Psoas muscle (tissue), 8 donors: ENCODE data around the gene ZIC1. TPM values are rescaled to one million over a fixed set of nuclear protein-coding genes. Genes with fewer than 3 reads are reported as not detected.

Experiments used
- ATAC-seq, 4 donors: fragments of 200-7000 bp; cut with Tn5 transposase; one replicate each; pipeline ENCODE4 v1.9.1; 2020; ENCODE audit warnings: moderate library complexity in 3 of 4, mild to moderate bottlenecking in 2 of 4
- DNase-seq, 2 donors: peaks; one replicate each; pipeline ENCODE4 v3.0.0-alpha.2; 2020
- H3K27ac ChIP-seq: fragments of 200-600 bp; one replicate; pipeline ENCODE4 v1.8.0; 2022
- H3K27me3 ChIP-seq, 3 donors: fragments of 200-600 bp in 1 of 3; one replicate each; pipeline versions ENCODE4 v1.6.1 to v1.8.0; 2013 to 2022; ENCODE audit warnings: low read length in 2 of 3, mild to moderate bottlenecking in 2 of 3, moderate library complexity in 1 of 3; ENCODE audit not compliant: insufficient read depth in 3 of 3
- H3K36me3 ChIP-seq, 2 donors: fragments of 200-600 bp in 1 of 2; one replicate each; pipeline versions ENCODE4 v1.6.1 to v1.8.0; 2013 to 2022; ENCODE audit warnings: low read depth in 1 of 2, mild to moderate bottlenecking in 1 of 2, moderate library complexity in 1 of 2; ENCODE audit not compliant: insufficient read depth in 1 of 2
- H3K4me1 ChIP-seq: fragments of 200-600 bp; one replicate; pipeline ENCODE4 v1.8.0; 2022
- H3K4me3 ChIP-seq: fragments of 200-600 bp; one replicate; pipeline ENCODE4 v1.8.0; 2022; ENCODE audit warnings: mild to moderate bottlenecking
- H3K9me3 ChIP-seq: fragments of 200-600 bp; one replicate; pipeline ENCODE4 v1.8.0; 2022
- CTCF ChIP-seq: fragments of 200-600 bp; IDR thresholded peaks from one replicate; pipeline ENCODE4 v1.8.0; 2022; ENCODE audit warnings: antibody characterized with exemption
- WGBS, 3 donors: extraction: QIAGEN DNeasy Blood & Tissue Kit; methylation state at CpG; one replicate each; pipeline versions ENCODE4 v1.1.6 to v1.1.7; 2013; 5-methylcytosine and 5-hydroxymethylcytosine counted together
- intact Hi-C, 2 donors: fragments of 100-400 bp; cut with DNase I; formaldehyde crosslinking; loops; one replicate each; pipeline versions ENCODE4 v1.11.0 to v1.14.2; 2022
- polyA plus RNA-seq, 3 donors: library from polyadenylated mRNA; stranded (reverse); fragments of 200-250 nt; gene quantifications; one replicate each; pipeline ENCODE4 v1.2.3, GENCODE V29; 2013
- total RNA-seq, 4 donors: library from RNA; stranded (reverse); fragmentation: NEBNext Ultra II Directional in 2 of 4; extraction: Animal tissue kit (Norgen Biotek cat#: 25700) in 2 of 4; gene quantifications; one replicate each; pipeline versions ENCODE4 v1.2.1 to v1.2.4, GENCODE V29; 2021 to 2023
- donor health status: healthy with polysubstance abuse.
- donor health status: DM: no; HTN: no; CAD: no; lungs with moderate emphysema.
- donor health status: Bipolar disorder and iron deficiency.
- donor health status: healthy.
- donor health status: DM: yes; HTN: yes; CAD: no.
- donor health status: DM: no; HTN: no; CAD: no.
- donor health status: DM: no; HTN: no; CAD: no.
- donor health status: DM: yes; HTN: yes; CAD: no.

ZIC1 gene
- total and polyA plus RNA-seq, 7 donors = 2.3 to 10.2 (median 4.5) TPM

- no peaks in the 10 kb centered on the region for H3K36me3 ChIP-seq
- DNase-seq = no peak
- no peak overlapping the region for H3K4me3 ChIP-seq
- ATAC-seq = no peak
- TF ChIP-seq CTCF = no peak
- no peak overlapping the region for H3K27ac ChIP-seq
- 40 to 50% (median 47%) methylated on average over 34 of the region's 34 CpGs for WGBS, 3 donors
- no peaks in the 10 kb centered on the region for H3K9me3 ChIP-seq
- intact Hi-C loops = no loop called here
- peaks cover 0 to 24% (median 8%) of the 10 kb centered on the region in 3 donors for H3K27me3 ChIP-seq
- no peaks in the 10 kb centered on the region for H3K4me1 ChIP-seq
These were observed 11.8 kb upstream of the ZIC1 start for GRCh38 chr3:147397155-147397874.

GRCh38 chr3:147397875-147398812 is 11.0 kb upstream of the ZIC1 start:
- intact Hi-C loops = no loop called here
- ATAC-seq (no peak), DNase-seq (no peak)
- H3K36me3 ChIP-seq = no peaks in the 10 kb centered on the region
- H3K4me1 ChIP-seq = no peaks in the 10 kb centered on the region
- WGBS, 3 donors = 55 to 70% (median 66%) methylated on average over 46 of the region's 46 CpGs
- H3K27me3 ChIP-seq = peaks cover 0 to 18% (median 8%) of the 10 kb centered on the region in 3 donors
- no peak overlapping the region for H3K4me3 ChIP-seq
- no peaks in the 10 kb centered on the region for H3K9me3 ChIP-seq
- no peak for TF ChIP-seq CTCF
- no peak overlapping the region for H3K27ac ChIP-seq

- Histone ChIP-seq H3K36me3 (no peaks in the 10 kb centered on the region), H3K4me3 (no peak overlapping the region), H3K27me3 (peaks cover 0 to 13% (median 8%) of the 10 kb centered on the region in 3 donors), H3K9me3 (no peaks in the 10 kb centered on the region), H3K27ac (no peak overlapping the region), H3K4me1 (no peaks in the 10 kb centered on the region)
- intact Hi-C loops = no loop called here
- DNase-seq = no peak
- TF ChIP-seq CTCF = no peak
- ATAC-seq = no peak
- WGBS, 3 donors = 68 to 75% (median 73%) methylated on average over 2 of the region's 2 CpGs
These were observed 10.2 kb upstream of the ZIC1 start for GRCh38 chr3:147398813-147399534.

GRCh38 chr3:147400111-147400510 is 9.1 kb upstream of the ZIC1 start:
- Histone ChIP-seq H3K27me3 (peaks cover 0 to 13% (median 13%) of the 10 kb centered on the region in 3 donors), H3K4me3 (no peak overlapping the region), H3K9me3 (no peaks in the 10 kb centered on the region), H3K4me1 (no peaks in the 10 kb centered on the region), H3K36me3 (no peaks in the 10 kb centered on the region), H3K27ac (no peak overlapping the region)
- no peak for ATAC-seq
- intact Hi-C loops = no loop called here
- no peak for TF ChIP-seq CTCF
- no peak for DNase-seq
